GM23338 (cell line): ENCODE measurements around the gene ZBTB12. TPM values are rescaled to one million over a fixed set of nuclear protein-coding genes. Genes with fewer than 3 reads are reported as not detected.

Source experiments
- ATAC-seq: fragments of 200-7000 bp; cut with Tn5 transposase; 3 replicates; pipeline ENCODE4 v1.9.1; 2020
- DNase-seq: peaks from one replicate; pipeline ENCODE4 v3.0.0-alpha.2; 2015; ENCODE audit warnings: low spot score
- H2AFZ ChIP-seq: fragments of 200-600 bp; sonication (generic); 2 replicates; pipeline ENCODE4 v1.8.0; 2016; ENCODE audit warnings: antibody characterized with exemption, mild to moderate bottlenecking, moderate library complexity
- H3F3A ChIP-seq: fragments of 200-600 bp; sonication (generic); replicated peaks from 2 replicates; pipeline ENCODE4 v1.8.0; 2017; ENCODE audit warnings: antibody characterized with exemption, mixed run types, low read depth
- H3K27ac ChIP-seq: fragments of 200-600 bp; sonication (generic); 2 replicates; pipeline ENCODE4 v1.6.1; 2016; ENCODE audit warnings: low read depth
- H3K27me3 ChIP-seq: fragments of 200-600 bp; sonication (generic); 2 replicates; pipeline ENCODE4 v1.8.0; 2016; ENCODE audit warnings: mild to moderate bottlenecking, mixed run types, moderate library complexity; ENCODE audit not compliant: insufficient read depth
- H3K36me3 ChIP-seq: fragments of 200-600 bp; sonication (generic); 2 replicates; pipeline ENCODE4 v1.8.0; 2016; ENCODE audit warnings: mild to moderate bottlenecking; ENCODE audit not compliant: insufficient read depth
- H3K4me1 ChIP-seq: fragments of 200-600 bp; sonication (generic); 2 replicates; pipeline ENCODE4 v1.8.0; 2016; ENCODE audit warnings: mild to moderate bottlenecking, moderate library complexity; ENCODE audit not compliant: insufficient read depth
- H3K4me2 ChIP-seq: fragments of 200-600 bp; sonication (generic); 2 replicates; pipeline ENCODE4 v1.7.1; 2017; ENCODE audit warnings: mixed run types
- H3K4me3 ChIP-seq: fragments of 200-600 bp; sonication (generic); 2 replicates; pipeline ENCODE4 v1.6.1; 2016; ENCODE audit warnings: mixed run types
- H3K79me2 ChIP-seq: fragments of 200-600 bp; sonication (generic); replicated peaks from 2 replicates; pipeline ENCODE4 v1.8.0; 2017; ENCODE audit warnings: mild to moderate bottlenecking; ENCODE audit not compliant: insufficient read depth
- H3K9me2 ChIP-seq: fragments of 200-600 bp; sonication (generic); 2 replicates; pipeline ENCODE4 v1.8.0; 2017; ENCODE audit not compliant: insufficient read depth
- H4K20me1 ChIP-seq: fragments of 200-600 bp; sonication (generic); replicated peaks from 2 replicates; pipeline ENCODE4 v1.8.0; 2017; ENCODE audit warnings: mild to moderate bottlenecking; ENCODE audit not compliant: insufficient read depth
- H3K27ac Mint-ChIP-seq: 2 replicates; pipeline ENCODE4 v1.8.0; 2020; ENCODE audit warnings: inconsistent platforms, mild to moderate bottlenecking, moderate library complexity, mixed read lengths
- H3K27me3 Mint-ChIP-seq: 3 replicates; pipeline ENCODE4 v1.8.0; 2022; ENCODE audit warnings: low read depth, mild to moderate bottlenecking, moderate library complexity, mixed read lengths, inconsistent platforms; ENCODE audit not compliant: insufficient read depth, poor library complexity
- H3K36me3 Mint-ChIP-seq: 3 replicates; pipeline ENCODE4 v1.8.0; 2021; ENCODE audit warnings: low read depth, mild to moderate bottlenecking, inconsistent platforms, moderate library complexity, mixed read lengths
- H3K4me1 Mint-ChIP-seq: 3 replicates; pipeline ENCODE4 v1.8.0; 2020; ENCODE audit warnings: mild to moderate bottlenecking, inconsistent platforms, mixed read lengths
- H3K4me3 Mint-ChIP-seq: 3 replicates; pipeline ENCODE4 v1.8.0; 2021; ENCODE audit warnings: moderate library complexity, mild to moderate bottlenecking, inconsistent platforms, mixed read lengths
- H3K9me3 Mint-ChIP-seq: 3 replicates; pipeline ENCODE4 v1.8.0; 2020; ENCODE audit warnings: moderate library complexity, mild to moderate bottlenecking, inconsistent platforms, mixed read lengths
- CREB1 ChIP-seq: fragments of 250-450 bp; sonication (Bioruptor Pico); IDR thresholded peaks from 2 replicates; pipeline ENCODE4 v1.5.0; 2020; ENCODE audit warnings: low read depth, mild to moderate bottlenecking, moderate library complexity
- ETS1 ChIP-seq: IDR thresholded peaks from 2 replicates; pipeline ENCODE4 v1.6.1; 2016; ENCODE audit warnings: antibody characterized with exemption
- EZH2 ChIP-seq: fragments of 200-600 bp; sonication (generic); IDR thresholded peaks from one replicate; pipeline ENCODE4 v1.8.0; 2017; ENCODE audit warnings: antibody characterized with exemption, mild to moderate bottlenecking, low read depth; ENCODE audit not compliant: unreplicated experiment
- EZH2phosphoT487 ChIP-seq: fragments of 200-600 bp; sonication (generic); IDR thresholded peaks from one replicate; pipeline ENCODE4 v1.8.1; 2018; ENCODE audit warnings: antibody characterized with exemption; ENCODE audit not compliant: unreplicated experiment
- JUNB ChIP-seq: IDR thresholded peaks from one replicate; pipeline ENCODE4 v1.6.1; 2016; ENCODE audit warnings: antibody characterized with exemption; ENCODE audit not compliant: unreplicated experiment
- NANOG ChIP-seq: IDR thresholded peaks from 2 replicates; pipeline ENCODE4 v1.6.1; 2016; ENCODE audit warnings: antibody characterized with exemption, borderline replicate concordance
- POLR2AphosphoS5 ChIP-seq: IDR thresholded peaks from 2 replicates; pipeline ENCODE4 v1.6.1; 2016; ENCODE audit warnings: antibody characterized with exemption, low read depth
- REST ChIP-seq: IDR thresholded peaks from one replicate; pipeline ENCODE4 v1.6.1; 2018; ENCODE audit warnings: antibody characterized with exemption; ENCODE audit not compliant: unreplicated experiment
- STAT1 ChIP-seq: IDR thresholded peaks from one replicate; pipeline ENCODE4 v1.6.1; 2016; ENCODE audit warnings: antibody characterized with exemption; ENCODE audit not compliant: unreplicated experiment
- ZNF114 ChIP-seq: fragments of 250-450 bp; sonication (Bioruptor Pico); IDR thresholded peaks from 2 replicates; pipeline ENCODE4 v1.5.0; 2020; ENCODE audit warnings: mild to moderate bottlenecking, moderate library complexity
- ZNF331 ChIP-seq: fragments of 250-450 bp; sonication (Bioruptor Pico); IDR thresholded peaks from 2 replicates; pipeline ENCODE4 v1.5.0; 2020; ENCODE audit warnings: low read depth, mild to moderate bottlenecking, moderate library complexity
- ZNF462 ChIP-seq: fragments of 250-450 bp; sonication (Bioruptor Pico); IDR thresholded peaks from 2 replicates; pipeline ENCODE4 v1.5.0; 2020; ENCODE audit warnings: mild to moderate bottlenecking, moderate library complexity
- polyA plus RNA-seq: library from polyadenylated mRNA; unstranded; fragments of >200 nt; fragmentation: Nextera tagmentation; extraction: Ambion mirVana; gene quantifications from 2 replicates; pipeline ENCODE4 v1.2.1, GENCODE V29; 2016
- total RNA-seq: library from RNA; depleted of rRNA; stranded (reverse); fragments of >200 nt; shearing (Covaris generic); gene quantifications from 2 replicates; pipeline ENCODE4 v1.2.3, GENCODE V29; 2014
- TF ChIP-seq, protein P1 (sequence below), 2 experiments: fragments of 200-600 bp in 1 of 2; sonication (generic) in 1 of 2; conservative IDR thresholded peaks; 2 replicates each; pipeline versions ENCODE4 v1.5.1 to v1.6.1; 2016 to 2017; ENCODE audit warnings: antibody characterized with exemption in 2 of 2, low read depth in 2 of 2, mild to moderate bottlenecking in 2 of 2, moderate library complexity in 1 of 2

The ZBTB12 gene
- total and polyA plus RNA-seq, 2 experiments from 2014 or later = 0.18 to 14.4 TPM

GRCh38 chr6:31858707-31859106 lies 43.2 kb downstream of the ZBTB12 start:
- Histone ChIP-seq H3F3A (0 out of 2 replicates have a peak, but pooled peaks cover 8% of the 10 kb centered on the region), H3K4me2 (no peak overlapping the region), H3K9me2 (no peaks in the 10 kb centered on the region), H3K27me3 (no peaks in the 10 kb centered on the region), H3K27ac (no peak overlapping the region), H3K4me1 (peaks cover 7% of the 10 kb centered on the region; the same call in 1 of the 2 replicates), H2AFZ (no peak overlapping the region), H3K36me3 (no peaks in the 10 kb centered on the region), H4K20me1 (peaks cover 3% of the 10 kb centered on the region; the same call in 1 of the 2 replicates), H3K4me3 (no peak overlapping the region), H3K79me2 (peaks cover 8% of the 10 kb centered on the region; the same call in 1 of the 2 replicates)
- H3K27me3 Mint-ChIP-seq = peaks cover 12% of the 10 kb centered on the region
- H3K36me3 Mint-ChIP-seq = peaks cover 28% of the 10 kb centered on the region
- DNase-seq (no peak), ATAC-seq (no peak)
- peaks cover 12% of the 10 kb centered on the region for H3K9me3 Mint-ChIP-seq
- H3K4me1 Mint-ChIP-seq = peaks cover 2% of the 10 kb centered on the region; the same call in 1 of the 3 replicates
- no peak overlapping the region for H3K4me3 Mint-ChIP-seq
- TF ChIP-seq EZH2 (no peak), ETS1 (no peak), ZNF462 (CRISPR knock-in tag) (no peak), NANOG (no peak), JUNB (no peak), CREB1 (no peak), REST (no peak), POLR2AphosphoS5 (no peak), STAT1 (no peak), EZH2phosphoT487 (no peak), ZNF114 (CRISPR knock-in tag) (no peak), ZNF331 (CRISPR knock-in tag) (no peak)
- TF ChIP-seq, protein P1, sequence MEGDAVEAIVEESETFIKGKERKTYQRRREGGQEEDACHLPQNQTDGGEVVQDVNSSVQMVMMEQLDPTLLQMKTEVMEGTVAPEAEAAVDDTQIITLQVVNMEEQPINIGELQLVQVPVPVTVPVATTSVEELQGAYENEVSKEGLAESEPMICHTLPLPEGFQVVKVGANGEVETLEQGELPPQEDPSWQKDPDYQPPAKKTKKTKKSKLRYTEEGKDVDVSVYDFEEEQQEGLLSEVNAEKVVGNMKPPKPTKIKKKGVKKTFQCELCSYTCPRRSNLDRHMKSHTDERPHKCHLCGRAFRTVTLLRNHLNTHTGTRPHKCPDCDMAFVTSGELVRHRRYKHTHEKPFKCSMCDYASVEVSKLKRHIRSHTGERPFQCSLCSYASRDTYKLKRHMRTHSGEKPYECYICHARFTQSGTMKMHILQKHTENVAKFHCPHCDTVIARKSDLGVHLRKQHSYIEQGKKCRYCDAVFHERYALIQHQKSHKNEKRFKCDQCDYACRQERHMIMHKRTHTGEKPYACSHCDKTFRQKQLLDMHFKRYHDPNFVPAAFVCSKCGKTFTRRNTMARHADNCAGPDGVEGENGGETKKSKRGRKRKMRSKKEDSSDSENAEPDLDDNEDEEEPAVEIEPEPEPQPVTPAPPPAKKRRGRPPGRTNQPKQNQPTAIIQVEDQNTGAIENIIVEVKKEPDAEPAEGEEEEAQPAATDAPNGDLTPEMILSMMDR (conservative IDR thresholded peaks at IDR 0.05; ENCODE audit: low read depth in 2 of 2) = no peak
- H3K27ac Mint-ChIP-seq = no peak overlapping the region
